Measurements from ENCODE around the gene FAM120A. TPM values are rescaled to one million over a fixed set of nuclear protein-coding genes. Genes with fewer than 3 reads are reported as not detected.

FAM120A gene
- 138 and 186 TPM in 2 replicates for total RNA-seq

GRCh38 chr9:93450945-93451815 is at the start of gene FAM120A:
Gene FAM120A (plus strand): TSS chr9:93451685. CDS start chr9:93451916, 231 bp downstream.

GRCh38 chr9:93453047-93453914 is 1.8 kb downstream of the FAM120A start, which contains the start of gene FAM120AOS:
Gene FAM120AOS (minus strand): TSS chr9:93453581. CDS start chr9:93452709, 872 bp downstream.

GRCh38 chr9:93576258-93577077 is 125.0 kb downstream of the FAM120A start, which contains the start of gene PHF2:
Gene PHF2 (plus strand): TSS chr9:93576584. CDS start chr9:93576774, 190 bp downstream.

Other genes with a start within 250 kb of the FAM120A start
- gene FAM120AOS, start 1.9 kb downstream of the FAM120A start, total RNA-seq = 40.8 and 43.5 TPM in 2 replicates
- gene PHF2, start 124.9 kb downstream of the FAM120A start, total RNA-seq = 15.6 and 15.9 TPM in 2 replicates

Measured in smooth muscle cell of the pulmonary artery (primary cell).